ENCODE data around the gene LAMP1.
"Not testable (repeated sequence)": the region's sequence is repeated elsewhere in the genome, so short reads cannot be mapped to it uniquely, and the experiment has no call there.

Gene LAMP1

DNA sequence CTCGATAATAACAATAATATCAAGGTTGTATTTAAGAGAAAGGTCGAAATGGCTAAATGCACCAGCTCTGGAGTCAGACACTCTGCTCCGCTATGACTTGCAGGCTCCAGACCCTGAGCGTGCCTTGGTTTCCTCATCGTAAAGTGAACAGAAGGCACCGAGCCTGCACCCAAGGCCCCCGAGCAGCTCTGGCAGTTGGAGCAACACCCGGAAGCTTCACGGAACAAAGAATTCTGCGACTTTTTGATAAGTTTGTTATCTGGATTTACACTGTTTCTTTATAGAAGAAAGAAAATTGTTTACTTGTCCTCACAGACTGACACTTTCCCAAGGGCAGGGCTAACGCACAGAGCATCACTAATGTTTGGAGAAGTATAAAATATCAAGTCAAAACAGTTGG, 62.5 kb downstream of the LAMP1 start:
- DNase-seq, result no peak

DNA sequence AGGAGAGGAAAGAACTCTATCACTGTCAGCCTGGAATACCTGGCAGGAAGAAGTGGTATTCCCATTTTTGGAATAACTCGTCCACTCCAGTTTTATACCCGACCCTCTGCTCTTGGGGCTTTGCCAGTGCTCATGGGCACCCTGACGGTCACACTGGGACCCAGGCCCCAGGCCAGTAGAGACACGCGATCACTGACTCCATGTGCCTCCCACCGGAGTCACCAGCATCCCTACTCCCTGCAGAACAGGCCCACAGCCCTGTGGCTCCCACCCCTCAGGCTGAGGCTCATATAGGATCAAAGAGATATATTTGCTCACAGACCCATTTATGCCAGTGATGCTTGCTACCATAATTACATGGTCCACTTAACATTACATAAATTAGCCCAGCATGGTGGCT, 63.4 kb downstream of the LAMP1 start:
- DNase-seq, result no peak

- DNase-seq, result no peak
These were observed 64.4 kb downstream of the LAMP1 start for GRCh38 chr13:113361406-113361805.

DNA sequence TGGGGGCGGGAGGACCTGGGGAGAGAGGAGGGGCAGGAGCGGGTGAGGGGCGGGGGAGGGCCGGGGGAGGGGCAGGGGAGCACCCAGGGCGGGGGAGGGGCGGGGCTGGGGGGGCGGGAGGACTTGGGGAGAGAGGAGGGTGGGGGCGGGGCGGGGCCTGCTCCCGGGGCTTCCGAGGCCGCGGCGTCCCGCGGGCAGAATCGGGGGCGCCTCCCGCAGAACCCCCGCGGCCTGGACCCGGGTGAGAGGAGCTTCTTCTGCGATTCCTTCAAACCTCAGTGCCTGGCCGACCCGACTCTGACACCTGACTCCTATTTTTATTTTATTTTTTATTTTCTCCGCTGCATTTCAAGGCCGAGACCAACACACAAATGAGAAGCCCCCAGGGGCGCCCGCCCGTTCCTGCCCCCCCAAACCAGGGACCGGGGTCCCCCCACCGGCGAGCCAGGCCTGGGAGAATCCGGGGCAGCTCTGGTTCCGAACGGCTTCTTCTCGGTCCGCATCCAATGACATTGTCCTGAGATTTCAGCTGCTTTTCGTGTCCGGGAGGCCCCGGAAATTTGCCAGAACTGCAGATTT, 67.4 kb downstream of the LAMP1 start:
- no peak for DNase-seq

DNA sequence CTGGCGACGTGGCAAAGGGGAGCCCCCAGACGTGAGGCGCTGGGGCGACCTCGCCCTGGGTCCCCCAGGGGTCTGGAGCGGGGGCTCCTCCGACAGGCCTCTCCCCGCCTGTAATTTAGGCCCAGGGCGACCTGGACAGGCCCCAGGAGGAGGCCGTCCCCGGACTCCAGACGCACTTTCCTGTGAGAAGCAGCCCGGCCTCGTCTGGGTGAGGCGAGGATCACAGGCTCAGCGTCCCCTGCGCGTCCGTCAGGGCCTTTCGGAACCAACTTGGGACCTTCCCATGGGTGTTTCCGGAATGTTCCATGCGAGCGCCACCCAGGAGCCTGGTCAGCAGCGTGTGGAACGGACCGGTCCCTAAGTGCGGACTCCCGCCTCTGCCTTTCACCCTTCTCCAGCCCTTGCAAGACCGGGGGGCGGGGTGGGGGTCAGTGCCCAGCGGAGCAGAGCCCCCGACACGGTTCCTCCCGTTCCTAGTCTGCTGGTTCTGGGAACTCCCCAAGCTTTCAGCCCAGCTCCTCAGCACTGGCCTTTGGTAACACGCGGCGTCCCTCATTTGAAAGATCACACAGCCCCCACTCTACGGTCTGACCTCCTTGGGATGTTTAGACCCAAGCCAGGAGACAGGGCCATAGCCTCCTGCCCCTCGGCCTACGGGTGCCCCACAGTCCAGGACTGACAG, 68.0 kb downstream of the LAMP1 start:
- no peak for DNase-seq

- no peak for DNase-seq
These were observed 68.5 kb downstream of the LAMP1 start for GRCh38 chr13:113365583-113365970.

DNA sequence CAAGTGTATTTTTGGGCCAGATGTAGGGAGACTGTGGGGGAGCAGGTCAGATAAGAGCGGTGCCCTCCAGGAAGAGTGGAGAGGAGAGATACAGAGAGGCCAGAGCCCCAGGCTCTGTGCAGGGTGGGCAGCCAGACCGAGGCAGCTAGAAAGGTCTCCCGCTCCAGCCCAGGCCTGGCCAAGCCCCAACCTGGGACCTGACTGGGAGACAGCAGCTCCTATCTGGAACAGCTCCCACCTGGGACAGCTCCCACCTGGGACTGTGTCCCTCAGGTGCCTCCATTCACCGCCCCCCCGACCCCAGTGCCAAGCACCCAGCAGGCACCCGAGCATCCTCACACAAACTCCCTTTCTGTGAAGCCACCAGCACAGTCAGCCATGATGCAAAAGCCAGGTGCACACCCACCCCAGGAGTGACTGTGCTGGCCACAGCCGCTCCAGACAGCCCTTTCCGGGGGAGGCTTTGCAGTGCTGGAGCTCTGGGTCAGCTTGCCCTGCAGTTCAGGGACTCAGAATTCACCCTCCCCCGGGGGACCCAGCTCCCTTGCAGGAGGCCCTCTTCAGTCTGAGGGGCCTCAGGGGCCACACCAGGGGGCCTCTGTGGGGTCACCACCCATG, 69.0 kb downstream of the LAMP1 start:
- no peak for DNase-seq

DNA sequence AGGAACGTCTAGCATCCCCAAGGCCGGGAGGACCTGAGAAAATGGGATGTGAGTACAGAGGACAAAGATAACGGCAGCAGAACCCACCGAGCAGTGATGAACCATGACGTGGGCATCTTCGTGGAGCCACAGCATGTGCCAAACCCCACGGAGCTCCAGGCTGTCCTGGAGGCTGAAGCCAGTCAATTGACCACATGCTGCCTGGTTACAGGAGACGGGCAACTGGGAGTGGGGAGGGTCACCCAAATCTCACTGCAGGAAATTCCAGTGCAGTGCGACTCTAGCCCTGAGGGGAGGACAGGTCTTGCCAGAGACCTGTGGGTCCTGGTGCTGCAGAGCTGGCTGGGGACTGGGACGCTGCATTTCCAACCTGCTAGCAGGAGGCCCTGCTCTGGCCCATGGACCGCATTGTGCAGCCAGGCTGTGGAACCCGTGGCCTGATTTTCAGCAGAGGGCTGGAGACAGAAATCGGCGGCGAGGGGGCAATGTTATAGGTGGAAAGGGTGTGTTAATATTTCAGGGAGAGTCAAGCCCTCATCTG, 70.1 kb downstream of the LAMP1 start:
- no peak for DNase-seq

DNA sequence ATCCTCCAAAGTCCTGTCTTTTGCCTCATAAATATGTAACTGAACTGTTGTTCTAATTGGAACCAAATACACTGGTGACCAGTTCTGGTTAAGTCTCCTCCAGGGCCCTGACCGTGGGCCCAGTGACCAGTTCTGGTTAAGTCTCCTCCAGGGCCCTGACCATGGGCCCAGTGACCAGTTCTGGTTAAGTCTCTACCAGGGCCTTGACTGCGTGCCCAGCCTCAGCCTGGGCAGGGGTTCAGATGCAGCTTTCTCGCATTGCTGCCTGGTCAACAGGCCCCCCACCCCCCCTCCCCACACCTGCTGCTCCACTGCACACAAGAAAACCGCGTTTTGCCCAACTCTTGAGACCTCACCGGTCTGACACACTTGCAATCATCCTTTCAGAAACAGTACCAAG, 70.7 kb downstream of the LAMP1 start:
- DNase-seq, result no peak

- DNase-seq, result not testable (repeated sequence)
These were observed 71.3 kb downstream of the LAMP1 start for GRCh38 chr13:113368353-113368752.

GRCh38 chr13:113369189-113369588, 72.2 kb downstream of the LAMP1 start:
- no peak for DNase-seq

DNA sequence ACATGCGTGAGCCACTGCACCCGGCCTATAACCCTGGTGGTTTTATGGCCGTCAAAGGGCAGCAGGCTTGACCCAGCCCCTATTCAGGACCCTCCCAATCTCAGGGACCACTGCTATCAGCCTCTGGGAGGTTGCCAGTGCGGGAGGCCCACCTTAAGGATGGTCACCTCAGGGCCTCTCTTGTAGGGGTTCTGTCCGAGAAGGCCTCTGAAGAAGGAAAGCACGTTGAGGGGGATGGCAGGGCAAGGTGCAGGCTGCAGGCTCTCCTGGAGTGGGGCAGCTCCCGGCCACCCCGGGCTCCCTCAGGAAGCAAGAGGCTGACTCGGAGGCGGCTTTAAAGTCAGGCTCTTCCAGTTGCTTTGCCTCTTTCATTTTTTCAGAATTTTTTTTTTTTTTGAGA, 72.8 kb downstream of the LAMP1 start:
- no peak for DNase-seq

- DNase-seq, result no peak
These were observed 74.0 kb downstream of the LAMP1 start for GRCh38 chr13:113371061-113371460.

- not testable (repeated sequence) for DNase-seq
These were observed 74.7 kb downstream of the LAMP1 start for GRCh38 chr13:113371701-113372100.
